Measurements from ENCODE around the gene UQCRHL.

The UQCRHL gene

GRCh38 chr1:15767941-15768340, 39.5 kb downstream of the UQCRHL start:
- Histone ChIP-seq H3K9me3 (no peaks in the 10 kb centered on the region), H3K27me3 (peaks cover 43% of the 10 kb centered on the region), H3K27ac (no peak overlapping the region), H3K4me3 (ENCODE audit: low read depth in 1 of 2, low read length in 1 of 2) (no peak overlapping the region), H3K4me1 (ENCODE audit: control insufficient read depth in 1 of 2, insufficient read depth in 1 of 2, low read depth in 1 of 2, low read length in 1 of 2) (no peaks in the 10 kb centered on the region), H3K36me3 (no peaks in the 10 kb centered on the region)
- TF ChIP-seq, protein P1, sequence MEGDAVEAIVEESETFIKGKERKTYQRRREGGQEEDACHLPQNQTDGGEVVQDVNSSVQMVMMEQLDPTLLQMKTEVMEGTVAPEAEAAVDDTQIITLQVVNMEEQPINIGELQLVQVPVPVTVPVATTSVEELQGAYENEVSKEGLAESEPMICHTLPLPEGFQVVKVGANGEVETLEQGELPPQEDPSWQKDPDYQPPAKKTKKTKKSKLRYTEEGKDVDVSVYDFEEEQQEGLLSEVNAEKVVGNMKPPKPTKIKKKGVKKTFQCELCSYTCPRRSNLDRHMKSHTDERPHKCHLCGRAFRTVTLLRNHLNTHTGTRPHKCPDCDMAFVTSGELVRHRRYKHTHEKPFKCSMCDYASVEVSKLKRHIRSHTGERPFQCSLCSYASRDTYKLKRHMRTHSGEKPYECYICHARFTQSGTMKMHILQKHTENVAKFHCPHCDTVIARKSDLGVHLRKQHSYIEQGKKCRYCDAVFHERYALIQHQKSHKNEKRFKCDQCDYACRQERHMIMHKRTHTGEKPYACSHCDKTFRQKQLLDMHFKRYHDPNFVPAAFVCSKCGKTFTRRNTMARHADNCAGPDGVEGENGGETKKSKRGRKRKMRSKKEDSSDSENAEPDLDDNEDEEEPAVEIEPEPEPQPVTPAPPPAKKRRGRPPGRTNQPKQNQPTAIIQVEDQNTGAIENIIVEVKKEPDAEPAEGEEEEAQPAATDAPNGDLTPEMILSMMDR (IDR thresholded peaks at IDR 0.05) = no peak

- Histone ChIP-seq H3K27ac (no peak overlapping the region), H3K27me3 (peaks cover 49% of the 10 kb centered on the region), H3K4me1 (ENCODE audit: control insufficient read depth in 1 of 2, insufficient read depth in 1 of 2, low read depth in 1 of 2, low read length in 1 of 2) (no peaks in the 10 kb centered on the region), H3K4me3 (ENCODE audit: low read depth in 1 of 2, low read length in 1 of 2) (no peak overlapping the region), H3K9me3 (no peaks in the 10 kb centered on the region), H3K36me3 (no peaks in the 10 kb centered on the region)
- TF ChIP-seq, protein P1 (IDR thresholded peaks at IDR 0.05) = no peak
Measured at GRCh38 chr1:15765495-15766194, 41.8 kb downstream of the UQCRHL start.

DNA sequence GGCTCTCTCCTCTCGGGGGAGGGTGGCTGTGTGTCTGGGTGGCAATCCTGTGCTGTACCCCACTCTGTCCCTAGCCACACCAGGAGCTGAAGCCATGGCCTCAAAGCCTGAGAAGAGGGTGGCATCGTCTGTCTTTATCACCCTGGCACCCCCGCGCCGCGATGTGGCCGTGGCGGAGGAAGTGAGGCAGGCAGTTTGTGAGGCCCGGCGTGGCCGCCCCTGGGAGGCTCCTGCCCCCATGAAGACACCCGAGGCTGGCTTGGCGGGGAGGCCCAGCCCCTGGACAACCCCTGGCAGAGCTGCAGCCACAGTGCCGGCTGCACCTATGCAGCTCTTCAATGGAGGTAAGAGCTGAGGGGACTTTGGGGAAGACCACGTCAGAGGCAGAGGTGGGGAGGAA, 42.6 kb downstream of the UQCRHL start:
- no peaks in the 10 kb centered on the region for H3K36me3 ChIP-seq
- H3K9me3 ChIP-seq = no peaks in the 10 kb centered on the region
- no peak overlapping the region for H3K27ac ChIP-seq
- H3K4me3 ChIP-seq (ENCODE audit: low read depth in 1 of 2, low read length in 1 of 2) = no peak overlapping the region
- TF ChIP-seq, protein P1 (IDR thresholded peaks at IDR 0.05) = no peak
- peaks cover 57% of the 10 kb centered on the region for H3K27me3 ChIP-seq
- no peaks in the 10 kb centered on the region for H3K4me1 ChIP-seq (ENCODE audit: control insufficient read depth in 1 of 2, insufficient read depth in 1 of 2, low read depth in 1 of 2, low read length in 1 of 2)

GRCh38 chr1:15764269-15764764, 43.1 kb downstream of the UQCRHL start:
- Histone ChIP-seq H3K4me3 (ENCODE audit: low read depth in 1 of 2, low read length in 1 of 2) (no peak overlapping the region), H3K27ac (no peak overlapping the region), H3K27me3 (peaks cover 63% of the 10 kb centered on the region), H3K9me3 (no peaks in the 10 kb centered on the region), H3K4me1 (ENCODE audit: control insufficient read depth in 1 of 2, insufficient read depth in 1 of 2, low read depth in 1 of 2, low read length in 1 of 2) (no peaks in the 10 kb centered on the region), H3K36me3 (no peaks in the 10 kb centered on the region)
- TF ChIP-seq, protein P1 (IDR thresholded peaks at IDR 0.05) = no peak

- H3K4me1 ChIP-seq (ENCODE audit: control insufficient read depth in 1 of 2, insufficient read depth in 1 of 2, low read depth in 1 of 2, low read length in 1 of 2) = no peaks in the 10 kb centered on the region
- no peak overlapping the region for H3K27ac ChIP-seq
- H3K9me3 ChIP-seq = no peaks in the 10 kb centered on the region
- no peak overlapping the region for H3K4me3 ChIP-seq (ENCODE audit: low read depth in 1 of 2, low read length in 1 of 2)
- H3K27me3 ChIP-seq = peaks cover 72% of the 10 kb centered on the region
- no peaks in the 10 kb centered on the region for H3K36me3 ChIP-seq
- TF ChIP-seq, protein P1 (IDR thresholded peaks at IDR 0.05) = no peak
Measured at GRCh38 chr1:15762546-15762945, 44.9 kb downstream of the UQCRHL start.
